MCF 10A (cell line): ENCODE results near the gene C1QTNF1. TPM values are rescaled to one million over a fixed set of nuclear protein-coding genes. Genes with fewer than 3 reads are reported as not detected.

Source experiments
- BruUV-seq: library from RNA; stranded (reverse); fragments of 400-500 nt; replicated peaks from 2 replicates; lab custom pipeline; 2021; lab: Mats Ljungman, UMichigan
- CTCF ChIA-PET: fragments of 300-600 bp; sonication (Branson Sonifier 250); formaldehyde crosslinking; extraction: SDS; loops from one replicate; lab custom pipeline; 2021; ENCODE audit warnings: antibody characterized with exemption, inconsistent platforms; lab: Yijun Ruan, JAX
- POLR2A ChIA-PET: fragments of 300-600, 350-650 bp; sonication (Branson Sonifier 250); formaldehyde crosslinking; extraction: SDS; loops from one replicate; lab custom pipeline; 2020; ENCODE audit warnings: antibody characterized with exemption, inconsistent platforms; lab: Yijun Ruan, JAX
- DNase-seq: peaks from one replicate; pipeline ENCODE4 v3.0.0-alpha.2; 2018; ENCODE audit not compliant: unreplicated experiment
- H3K27ac Mint-ChIP-seq: one replicate; pipeline ENCODE4 v1.8.0; 2022; ENCODE audit warnings: mild to moderate bottlenecking, low read depth, mixed read lengths; ENCODE audit not compliant: unreplicated experiment
- H3K27me3 Mint-ChIP-seq: one replicate; pipeline ENCODE4 v1.8.0; 2022; ENCODE audit warnings: mixed read lengths; ENCODE audit not compliant: insufficient read depth, unreplicated experiment
- H3K36me3 Mint-ChIP-seq: one replicate; pipeline ENCODE4 v1.8.0; 2022; ENCODE audit warnings: mild to moderate bottlenecking, moderate library complexity, mixed read lengths; ENCODE audit not compliant: insufficient read depth, unreplicated experiment
- H3K4me1 Mint-ChIP-seq: one replicate; pipeline ENCODE4 v1.8.0; 2022; ENCODE audit warnings: mixed read lengths; ENCODE audit not compliant: insufficient read depth, unreplicated experiment
- H3K4me3 Mint-ChIP-seq: one replicate; pipeline ENCODE4 v1.8.0; 2022; ENCODE audit warnings: mild to moderate bottlenecking, moderate library complexity, mixed read lengths; ENCODE audit not compliant: unreplicated experiment
- H3K9me3 Mint-ChIP-seq: one replicate; pipeline ENCODE4 v1.8.0; 2022; ENCODE audit warnings: mixed read lengths; ENCODE audit not compliant: unreplicated experiment
- intact Hi-C: fragments of 100-400 bp; cut with micrococcal nuclease; formaldehyde crosslinking; loops from 2 replicates; pipeline ENCODE4 v1.14.1; 2022
- total RNA-seq: library from RNA; stranded (reverse); gene quantifications from 2 replicates; pipeline ENCODE4 v1.2.3, GENCODE V29; 2022
- TF ChIP-seq, protein P1 (sequence below): fragments of 200-600 bp; IDR thresholded peaks from one replicate; pipeline ENCODE4 v1.8.0; 2022; ENCODE audit warnings: antibody characterized with exemption, mild to moderate bottlenecking; ENCODE audit not compliant: unreplicated experiment

C1QTNF1 gene
- total RNA-seq, 1 experiment from 2014 or later, result 3.0 TPM

DNA sequence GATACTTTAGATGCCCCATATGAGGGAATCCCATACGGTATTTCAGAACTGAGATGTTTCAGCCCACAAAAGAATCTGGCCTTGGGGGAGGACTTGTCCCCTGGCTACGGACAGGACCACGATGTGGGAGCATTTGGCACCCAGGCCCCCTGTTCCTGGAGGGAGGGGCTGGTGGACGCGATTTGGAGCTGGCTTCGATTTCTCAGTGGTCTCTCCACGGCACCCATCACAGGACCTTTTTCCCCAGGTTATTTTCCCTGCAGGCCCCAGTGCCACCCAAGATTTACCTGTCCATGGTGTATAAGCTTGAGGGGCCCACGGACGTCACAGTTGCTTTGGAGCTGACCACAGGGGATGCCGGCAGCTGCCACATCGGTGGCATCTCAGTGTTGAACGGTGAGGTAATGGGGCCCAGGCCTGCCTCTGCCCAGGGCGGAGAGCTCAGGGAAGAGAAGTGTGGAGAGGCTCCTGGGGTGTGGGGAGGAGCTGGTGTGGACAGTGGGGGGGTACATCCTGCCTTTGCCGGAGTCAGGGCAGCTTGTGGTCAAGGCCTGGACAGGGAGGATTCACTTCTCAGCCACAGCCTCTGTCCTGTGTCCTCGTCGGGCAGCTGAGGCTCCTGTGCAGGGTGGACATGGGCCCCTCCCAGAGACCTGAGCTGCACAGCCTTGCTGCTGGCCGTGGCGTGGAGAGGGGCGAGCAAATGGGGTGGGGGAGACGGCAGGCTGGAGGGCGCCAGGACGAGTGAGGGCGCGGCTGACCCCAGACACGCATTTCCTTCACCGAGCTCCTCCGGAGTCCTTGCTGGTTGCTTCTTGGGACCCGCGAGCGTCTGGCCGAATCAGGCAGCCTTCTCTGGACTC is 60.6 kb downstream of the C1QTNF1 start:
- Mint-ChIP-seq H3K4me3 (no peak overlapping the region), H3K9me3 (no peaks in the 10 kb centered on the region), H3K27ac (no peak overlapping the region), H3K27me3 (no peaks in the 10 kb centered on the region), H3K4me1 (no peaks in the 10 kb centered on the region), H3K36me3 (peaks cover 43% of the 10 kb centered on the region)
- TF ChIP-seq, protein P1, sequence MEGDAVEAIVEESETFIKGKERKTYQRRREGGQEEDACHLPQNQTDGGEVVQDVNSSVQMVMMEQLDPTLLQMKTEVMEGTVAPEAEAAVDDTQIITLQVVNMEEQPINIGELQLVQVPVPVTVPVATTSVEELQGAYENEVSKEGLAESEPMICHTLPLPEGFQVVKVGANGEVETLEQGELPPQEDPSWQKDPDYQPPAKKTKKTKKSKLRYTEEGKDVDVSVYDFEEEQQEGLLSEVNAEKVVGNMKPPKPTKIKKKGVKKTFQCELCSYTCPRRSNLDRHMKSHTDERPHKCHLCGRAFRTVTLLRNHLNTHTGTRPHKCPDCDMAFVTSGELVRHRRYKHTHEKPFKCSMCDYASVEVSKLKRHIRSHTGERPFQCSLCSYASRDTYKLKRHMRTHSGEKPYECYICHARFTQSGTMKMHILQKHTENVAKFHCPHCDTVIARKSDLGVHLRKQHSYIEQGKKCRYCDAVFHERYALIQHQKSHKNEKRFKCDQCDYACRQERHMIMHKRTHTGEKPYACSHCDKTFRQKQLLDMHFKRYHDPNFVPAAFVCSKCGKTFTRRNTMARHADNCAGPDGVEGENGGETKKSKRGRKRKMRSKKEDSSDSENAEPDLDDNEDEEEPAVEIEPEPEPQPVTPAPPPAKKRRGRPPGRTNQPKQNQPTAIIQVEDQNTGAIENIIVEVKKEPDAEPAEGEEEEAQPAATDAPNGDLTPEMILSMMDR, result no peak
- POLR2A ChIA-PET, result interaction anchor here (1.1 to 1.3 kb wide), 2 partner anchors 10 to 25 kb away, joined by 4 to 6 read pairs; partner anchors contain the start of gene ENGASE
- BruUV-seq, result no TSS peak
- intact Hi-C loops, result no loop called here
- DNase-seq, result no peak
- CTCF ChIA-PET, result interaction anchor here (0.6 to 19.7 kb wide), 11 partner anchors 32 to 431 kb away, joined by 3 to 273 read pairs (median 4); no protein-coding TSS in a partner anchor

DNA sequence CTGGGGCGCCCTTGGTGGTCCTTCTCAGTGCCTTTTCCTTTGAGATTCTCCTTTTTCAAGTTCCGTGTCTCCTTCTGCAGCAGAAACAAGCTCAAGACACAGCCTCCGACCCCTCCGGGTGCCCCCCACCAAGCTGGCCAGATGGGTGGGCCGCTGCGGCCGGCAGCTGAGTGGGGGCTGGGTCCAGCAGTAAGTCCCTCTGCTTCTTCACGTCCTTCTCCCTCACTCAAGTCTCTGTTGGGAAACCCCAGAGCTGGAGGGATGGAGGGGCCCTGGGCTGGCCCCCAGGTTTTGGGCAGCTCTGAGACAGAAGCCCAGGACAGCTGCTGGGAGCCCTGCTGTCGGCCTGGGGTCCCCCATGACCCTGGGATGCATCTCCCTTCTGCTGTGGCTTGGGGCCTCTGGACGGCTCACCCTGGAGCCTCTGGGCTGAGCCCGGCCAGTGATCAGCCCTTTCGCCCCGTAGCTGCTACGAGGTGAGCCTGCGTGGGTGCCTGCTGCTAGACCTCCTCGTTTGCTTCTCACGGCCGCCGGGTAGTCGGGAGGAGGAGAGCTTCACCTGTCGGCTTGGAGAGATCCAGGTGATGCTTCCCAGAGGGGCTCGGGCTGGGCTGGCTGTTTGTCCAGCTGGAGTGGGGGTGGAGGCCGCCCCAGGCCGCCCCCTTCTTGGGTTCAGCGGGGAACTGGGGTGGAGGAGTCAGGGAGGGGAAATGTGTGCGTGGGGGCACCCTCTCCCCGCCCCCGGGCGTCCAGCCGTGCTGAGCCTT is 61.4 kb downstream of the C1QTNF1 start:
- intact Hi-C loops, result no loop called here
- ChIA-PET POLR2A (interaction anchor here (0.9 to 1.3 kb wide), 3 partner anchors 11 to 26 kb away, joined by 3 to 6 read pairs (median 4); partner anchors contain the start of gene ENGASE), CTCF (interaction anchor here (0.6 to 19.7 kb wide), 9 partner anchors 33 to 430 kb away, joined by 3 to 273 read pairs (median 3); no protein-coding TSS in a partner anchor)
- no peaks in the 10 kb centered on the region for H3K9me3 Mint-ChIP-seq
- H3K4me1 Mint-ChIP-seq, result no peaks in the 10 kb centered on the region
- no peaks in the 10 kb centered on the region for H3K27me3 Mint-ChIP-seq
- TF ChIP-seq, protein P1, result no peak
- BruUV-seq, result no TSS peak
- DNase-seq, result no peak
- H3K36me3 Mint-ChIP-seq, result peaks cover 35% of the 10 kb centered on the region
- no peak overlapping the region for H3K4me3 Mint-ChIP-seq
- no peak overlapping the region for H3K27ac Mint-ChIP-seq

DNA sequence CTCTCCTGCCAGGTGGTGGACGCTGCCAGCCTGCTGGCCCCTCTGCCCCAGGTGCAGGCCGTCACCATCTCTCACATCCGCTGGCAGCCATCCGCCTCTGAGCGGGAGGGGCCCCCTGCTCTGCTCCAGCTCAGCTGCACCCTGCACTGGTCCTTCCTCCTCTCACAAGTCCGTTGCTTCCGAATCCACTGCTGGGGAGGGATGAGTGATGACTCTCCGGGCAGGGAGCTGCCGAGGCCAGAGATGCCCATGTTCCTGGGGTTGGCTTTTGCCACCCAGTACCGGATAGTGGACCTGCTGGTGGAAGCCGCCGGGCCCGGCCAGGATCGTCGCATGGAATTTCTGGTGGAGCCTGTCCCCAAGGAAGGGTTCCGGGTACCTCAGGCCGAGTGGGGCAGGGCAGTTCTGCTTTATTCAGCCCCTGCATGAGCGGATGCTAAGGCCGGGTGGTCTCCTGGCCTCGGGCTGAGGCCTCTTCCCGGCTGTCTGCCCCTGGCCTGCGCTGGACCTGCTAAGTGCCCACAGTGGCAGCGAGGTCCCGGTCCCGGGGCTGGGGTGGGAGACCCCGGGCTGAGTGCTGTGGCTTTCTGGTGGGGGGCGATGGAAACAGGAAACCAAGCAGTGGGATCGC is 62.1 kb downstream of the C1QTNF1 start:
- DNase-seq, result no peak
- Mint-ChIP-seq H3K27ac (no peak overlapping the region), H3K9me3 (no peaks in the 10 kb centered on the region), H3K27me3 (no peaks in the 10 kb centered on the region), H3K36me3 (peaks cover 28% of the 10 kb centered on the region), H3K4me1 (no peaks in the 10 kb centered on the region), H3K4me3 (no peak overlapping the region)
- ChIA-PET POLR2A (interaction anchor here (0.9 to 3.3 kb wide), 2 partner anchors 13 to 306 kb away, joined by 3 to 12 read pairs; no protein-coding TSS in a partner anchor), CTCF (interaction anchor here (0.6 to 19.7 kb wide), 8 partner anchors 39 to 622 kb away, joined by 3 to 273 read pairs (median 6); no protein-coding TSS in a partner anchor)
- BruUV-seq, result TSS peak; percentile 14
- TF ChIP-seq, protein P1, result no peak
- intact Hi-C loops, result loop anchor here (2.0 kb wide), 1 partner anchor 103 kb away; no protein-coding TSS in a partner anchor
